ENCODE results near the gene AMT. TPM values are rescaled to one million over a fixed set of nuclear protein-coding genes. Genes with fewer than 3 reads are reported as not detected.
A peak's percentile ranks its signal among the peaks of the same experiment; 100 is the strongest.

Gene AMT
- total and polyA plus RNA-seq, 4 experiments from 2014 or later = 0.15 to 7.6 (median 3.6) TPM

DNA sequence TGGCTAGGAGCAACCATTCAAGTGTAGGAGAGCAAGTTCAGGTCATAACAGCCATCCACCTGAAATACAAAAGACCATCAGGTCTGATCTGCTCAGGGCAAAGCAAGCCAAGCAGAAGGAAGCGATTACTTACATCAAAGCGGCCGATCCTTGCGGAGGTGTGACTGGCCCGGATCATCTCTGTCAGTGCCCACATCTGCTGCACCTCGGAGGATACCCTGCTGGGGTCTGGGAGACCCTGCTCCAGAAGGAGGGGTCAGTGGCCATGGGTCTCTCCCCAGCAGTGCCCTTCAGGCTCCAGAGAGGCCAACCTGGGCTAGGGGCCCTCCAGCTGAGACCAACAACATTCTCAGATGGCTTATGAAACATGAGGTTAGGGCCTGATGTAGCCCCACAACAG is 2.5 kb upstream of the AMT start:
- Mint-ChIP-seq H3K4me3 (peak overlapping the region in 1 of 8 donors; percentile 31), H3K27ac (peak overlapping the region in 6 of 7 donors; percentile 10 to 84 (median 58))

DNA sequence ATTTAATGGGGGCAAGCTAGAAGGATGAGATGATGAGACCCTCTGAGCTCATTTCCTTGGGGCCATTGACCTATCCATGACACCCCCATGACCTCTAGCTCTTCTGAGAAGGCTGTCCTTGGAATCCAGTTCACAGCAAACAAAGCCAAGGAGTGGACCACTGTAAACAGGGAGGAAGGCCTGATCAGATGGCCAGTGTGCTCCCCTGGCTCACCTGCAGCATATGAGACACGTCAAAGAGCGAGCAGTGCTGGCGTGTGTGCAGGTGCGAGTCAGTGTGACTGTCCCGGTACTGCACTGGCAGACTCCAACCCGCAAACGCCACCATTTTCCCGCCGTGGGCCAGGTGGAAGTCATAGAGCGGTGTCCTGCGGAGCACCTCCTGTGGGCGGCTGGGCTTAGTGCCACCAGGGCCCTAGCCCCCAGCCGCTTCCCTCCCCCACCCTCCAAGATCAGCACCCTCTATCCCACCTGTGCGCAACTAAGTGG is 339 bp downstream of the AMT start:
- Histone ChIP-seq H3K4me3 (ENCODE audit: low read length in 2 of 2) (no peak overlapping the region), H3K27ac (ENCODE audit: low read depth, low read length) (no peak overlapping the region), H3K9me3 (ENCODE audit: control insufficient read depth in 1 of 2, low read length in 2 of 2) (no peaks in the 10 kb centered on the region), H3K27me3 (ENCODE audit: insufficient read depth, low read length) (no peaks in the 10 kb centered on the region), H3K36me3 (ENCODE audit: insufficient read depth, low read length) (peaks cover 5% of the 10 kb centered on the region), H3K4me1 (ENCODE audit: insufficient read depth, low read length) (peaks cover 20% of the 10 kb centered on the region)
- Mint-ChIP-seq H3K9me3 (no peaks in the 10 kb centered on the region), H3K4me3 (no peak overlapping the region), H3K36me3 (peaks cover 10 to 15% of the 10 kb centered on the region in 2 donors), H3K27me3 (no peaks in the 10 kb centered on the region), H3K27ac (peak overlapping the region in 1 of 7 donors; percentile 15), H3K4me1 (peaks cover 24 to 56% (median 38%) of the 10 kb centered on the region in 4 donors)
- intact Hi-C loops (cut with micrococcal nuclease) = no loop called here
- no peak for DNase-seq
- ChIA-PET CTCF (ENCODE audit: partially characterized antibody) (interaction anchor here (3.7 kb wide), 1 partner anchor 27 kb away, joined by 11 read pairs; no protein-coding TSS in a partner anchor), POLR2A (ENCODE audit: partially characterized antibody) (interaction anchor here (0.5 to 4.0 kb wide), 3 partner anchors 10 to 383 kb away, joined by 3 to 23 read pairs (median 4); partner anchors contain the start of genes RHOA, TCTA and USP4)

More for the DNA sequence above, 2.5 kb upstream of the AMT start:
- peaks cover 10 to 14% of the 10 kb centered on the region in 2 donors for H3K36me3 Mint-ChIP-seq
- no peaks in the 10 kb centered on the region for H3K27me3 ChIP-seq (ENCODE audit: insufficient read depth, low read length)
- peaks cover 13 to 47% (median 31%) of the 10 kb centered on the region in 4 donors for H3K4me1 Mint-ChIP-seq
- no peak overlapping the region for H3K27ac ChIP-seq (ENCODE audit: low read depth, low read length)
- no peak overlapping the region for H3K4me3 ChIP-seq (ENCODE audit: low read length in 2 of 2)
- H3K27me3 Mint-ChIP-seq = no peaks in the 10 kb centered on the region
- POLR2A ChIA-PET (ENCODE audit: partially characterized antibody) = interaction anchor here (1.6 to 2.0 kb wide), 3 partner anchors 9 to 85 kb away, joined by 5 to 14 read pairs (median 14); partner anchors contain the start of genes RHOA, TCTA and USP4
- H3K9me3 Mint-ChIP-seq = no peaks in the 10 kb centered on the region
- CTCF ChIA-PET (ENCODE audit: partially characterized antibody) = interaction anchor here (1.8 kb wide), 1 partner anchor 9 kb away, joined by 9 read pairs; no protein-coding TSS in a partner anchor
- H3K9me3 ChIP-seq (ENCODE audit: control insufficient read depth in 1 of 2, low read length in 2 of 2) = no peaks in the 10 kb centered on the region
- H3K36me3 ChIP-seq (ENCODE audit: insufficient read depth, low read length) = peaks cover 5% of the 10 kb centered on the region
- peaks cover 19% of the 10 kb centered on the region for H3K4me1 ChIP-seq (ENCODE audit: insufficient read depth, low read length)
- intact Hi-C loops (cut with micrococcal nuclease) = no loop called here
- no peak for DNase-seq

DNA sequence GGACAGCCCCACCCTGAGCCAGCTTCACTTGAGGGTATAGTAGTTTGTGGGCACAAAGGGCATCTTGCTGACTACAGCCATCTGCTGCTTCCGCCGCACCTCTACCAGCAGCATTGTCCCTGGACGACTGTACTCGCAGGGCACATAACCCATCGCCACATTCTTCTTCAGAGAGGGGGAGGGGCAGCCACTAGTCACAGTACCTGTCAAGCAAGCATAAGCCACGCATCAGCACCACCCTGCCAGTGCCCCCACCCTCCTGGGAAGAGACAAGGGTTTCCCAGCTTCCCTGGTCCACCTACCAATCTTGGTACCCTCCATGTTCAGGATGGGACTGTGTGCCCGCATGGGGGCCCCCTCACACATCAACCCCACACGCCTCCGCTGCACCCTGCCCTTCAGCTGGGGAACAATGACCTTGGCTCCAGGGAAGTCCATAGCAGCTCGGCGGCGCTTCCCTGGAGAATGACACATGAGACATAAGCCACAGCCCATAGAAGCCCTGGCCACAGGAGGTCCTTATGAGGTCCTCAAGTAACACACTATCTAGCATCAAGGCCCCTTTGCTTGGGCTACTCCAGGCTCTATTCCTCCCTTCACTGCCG is 4.7 kb downstream of the AMT start:
- no peak overlapping the region for H3K4me3 ChIP-seq (ENCODE audit: low read length in 2 of 2)
- H3K4me3 Mint-ChIP-seq = peak overlapping the region in 7 of 8 donors; percentile 4 to 90 (median 45)
- no peaks in the 10 kb centered on the region for H3K9me3 Mint-ChIP-seq

DNA sequence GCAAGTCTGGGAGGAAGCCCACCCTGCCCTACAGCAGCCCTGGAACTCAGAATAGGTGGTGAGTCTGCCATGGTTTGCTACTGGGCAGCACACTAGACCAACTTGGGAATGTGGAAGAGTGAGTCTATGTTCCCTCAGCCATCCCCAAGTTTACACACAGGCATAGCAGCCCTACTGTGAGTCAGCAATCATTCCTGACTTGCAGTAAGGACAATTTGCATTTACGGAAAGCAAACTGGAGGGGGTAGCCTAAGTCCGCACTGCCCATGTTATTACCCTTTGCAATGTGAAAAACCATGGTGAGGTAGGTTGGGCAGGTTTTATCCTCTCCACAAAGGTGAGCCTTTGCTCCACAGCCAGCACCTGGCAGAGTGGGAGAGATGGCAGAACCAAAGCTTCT is 5.4 kb downstream of the AMT start:
- H3K4me1 ChIP-seq (ENCODE audit: insufficient read depth, low read length) = peaks cover 56% of the 10 kb centered on the region
- DNase-seq = no peak
- H3K36me3 ChIP-seq (ENCODE audit: insufficient read depth, low read length) = peaks cover 5% of the 10 kb centered on the region
- peak overlapping the region; percentile 78 for H3K27ac ChIP-seq (ENCODE audit: low read depth, low read length)
- H3K27me3 Mint-ChIP-seq = no peaks in the 10 kb centered on the region
- peaks cover 43 to 77% (median 60%) of the 10 kb centered on the region in 4 donors for H3K4me1 Mint-ChIP-seq
- peak overlapping the region in 1 of 2 donors; percentile 37 for H3K4me3 ChIP-seq (ENCODE audit: low read length in 2 of 2)
- peak overlapping the region; percentile 93 to 99 (median 96) for H3K27ac Mint-ChIP-seq
- peak overlapping the region; percentile 67 to 90 (median 80) for H3K4me3 Mint-ChIP-seq
- H3K27me3 ChIP-seq (ENCODE audit: insufficient read depth, low read length) = no peaks in the 10 kb centered on the region
- intact Hi-C loops (cut with micrococcal nuclease) = loop anchor here (1.0 to 10.0 kb wide), 3 partner anchors 12 to 518 kb away; partner anchors contain the start of genes APEH and NICN1
- no peaks in the 10 kb centered on the region for H3K9me3 ChIP-seq (ENCODE audit: control insufficient read depth in 1 of 2, low read length in 2 of 2)
- peaks cover 3 to 22% of the 10 kb centered on the region in 2 donors for H3K36me3 Mint-ChIP-seq
- CTCF ChIA-PET (ENCODE audit: partially characterized antibody) = interaction anchor here (0.6 to 3.4 kb wide), 10 partner anchors 9 to 246 kb away, joined by 3 to 46 read pairs (median 6); partner anchors contain the start of genes KLHDC8B, NICN1 and USP4
- POLR2A ChIA-PET (ENCODE audit: partially characterized antibody) = interaction anchor here (0.7 to 7.6 kb wide), 13 partner anchors 9 to 396 kb away, joined by 3 to 179 read pairs (median 12); partner anchors contain the start of genes DAG1, GPX1, IMPDH2 and NICN1
- H3K9me3 Mint-ChIP-seq = peaks cover 0 to 2% (median 0%) of the 10 kb centered on the region in 8 donors

More for the DNA sequence above, 4.7 kb downstream of the AMT start:
- POLR2A ChIA-PET (ENCODE audit: partially characterized antibody) = interaction anchor here (1.2 to 7.6 kb wide), 7 partner anchors 8 to 78 kb away, joined by 5 to 179 read pairs (median 14); partner anchors contain the start of genes GPX1, NICN1 and USP4
- H3K4me1 Mint-ChIP-seq = peaks cover 41 to 71% (median 57%) of the 10 kb centered on the region in 4 donors
- H3K9me3 ChIP-seq (ENCODE audit: control insufficient read depth in 1 of 2, low read length in 2 of 2) = no peaks in the 10 kb centered on the region
- H3K27me3 Mint-ChIP-seq = no peaks in the 10 kb centered on the region
- H3K36me3 ChIP-seq (ENCODE audit: insufficient read depth, low read length) = peaks cover 5% of the 10 kb centered on the region
- peaks cover 3 to 19% of the 10 kb centered on the region in 2 donors for H3K36me3 Mint-ChIP-seq
- peak overlapping the region; percentile 80 to 96 (median 91) for H3K27ac Mint-ChIP-seq
- DNase-seq = no peak
- CTCF ChIA-PET (ENCODE audit: partially characterized antibody) = interaction anchor here (0.5 to 3.4 kb wide), 5 partner anchors 11 to 503 kb away, joined by 3 to 46 read pairs (median 7); partner anchors contain the start of gene NICN1
- no peaks in the 10 kb centered on the region for H3K27me3 ChIP-seq (ENCODE audit: insufficient read depth, low read length)
- intact Hi-C loops (cut with micrococcal nuclease) = loop anchor here (10.0 kb wide), 2 partner anchors 257 to 517 kb away; partner anchors contain the start of gene APEH
- H3K27ac ChIP-seq (ENCODE audit: low read depth, low read length) = peak overlapping the region; percentile 78
- peaks cover 53% of the 10 kb centered on the region for H3K4me1 ChIP-seq (ENCODE audit: insufficient read depth, low read length)

DNA sequence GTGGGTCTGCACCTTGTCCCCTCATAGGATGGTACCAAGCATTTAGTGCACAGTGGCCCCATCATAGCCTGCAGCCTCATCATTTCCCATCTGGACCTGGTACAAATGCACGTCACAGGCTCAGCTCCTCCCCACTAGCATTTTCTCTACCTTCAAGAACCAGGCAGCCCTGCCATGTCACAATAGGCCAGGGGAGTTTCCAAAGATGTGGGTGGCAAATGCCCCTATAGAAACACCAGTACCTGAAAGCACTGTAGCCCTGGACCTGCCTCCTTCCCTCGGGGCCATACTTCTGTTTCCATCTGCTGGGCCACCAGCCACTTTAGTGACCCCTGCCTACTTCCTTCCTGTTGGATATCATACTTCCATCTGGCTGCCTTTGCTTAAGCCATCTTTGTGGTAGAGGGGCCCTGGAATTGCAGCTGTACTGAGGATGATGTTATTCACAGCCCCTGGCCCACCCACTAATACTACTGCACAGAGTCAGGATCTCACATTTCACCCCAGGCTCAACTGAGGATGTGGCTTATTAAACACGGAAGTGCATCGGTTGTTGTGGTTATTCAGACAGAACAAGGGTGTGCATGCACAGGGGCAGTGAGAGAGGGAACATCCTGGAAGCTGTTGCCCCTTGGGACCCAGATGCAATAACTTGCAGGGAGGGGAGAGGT is 6.2 kb downstream of the AMT start:
- ChIA-PET POLR2A (ENCODE audit: partially characterized antibody) (interaction anchor here (0.7 to 7.6 kb wide), 14 partner anchors 8 to 395 kb away, joined by 3 to 179 read pairs (median 11); partner anchors contain the start of genes AMIGO3, DAG1, GPX1 and IMPDH2), CTCF (ENCODE audit: partially characterized antibody) (interaction anchor here (0.8 to 3.4 kb wide), 16 partner anchors 10 to 255 kb away, joined by 3 to 46 read pairs (median 5); partner anchors contain the start of genes DAG1, GPX1, KLHDC8B and NICN1)
- Histone ChIP-seq H3K4me3 (ENCODE audit: low read length in 2 of 2) (peak overlapping the region in 1 of 2 donors; percentile 37), H3K27ac (ENCODE audit: low read depth, low read length) (peak overlapping the region; percentile 78), H3K9me3 (ENCODE audit: control insufficient read depth in 1 of 2, low read length in 2 of 2) (no peaks in the 10 kb centered on the region), H3K27me3 (ENCODE audit: insufficient read depth, low read length) (no peaks in the 10 kb centered on the region), H3K4me1 (ENCODE audit: insufficient read depth, low read length) (peaks cover 56% of the 10 kb centered on the region), H3K36me3 (ENCODE audit: insufficient read depth, low read length) (peaks cover 5% of the 10 kb centered on the region)
- DNase-seq = peak; percentile 68 to 96 (median 74)
- peak overlapping the region; percentile 93 to 99 (median 96) for H3K27ac Mint-ChIP-seq
- H3K4me1 Mint-ChIP-seq = peaks cover 43 to 76% (median 60%) of the 10 kb centered on the region in 4 donors
- peaks cover 0 to 2% (median 0%) of the 10 kb centered on the region in 8 donors for H3K9me3 Mint-ChIP-seq
- H3K27me3 Mint-ChIP-seq = no peaks in the 10 kb centered on the region
- intact Hi-C loops (cut with micrococcal nuclease) = loop anchor here (1.0 to 10.0 kb wide), 4 partner anchors 13 to 519 kb away; partner anchors contain the start of genes APEH and NICN1
- H3K4me3 Mint-ChIP-seq = peak overlapping the region; percentile 67 to 90 (median 80)
- H3K36me3 Mint-ChIP-seq = peaks cover 3 to 24% of the 10 kb centered on the region in 2 donors

DNA sequence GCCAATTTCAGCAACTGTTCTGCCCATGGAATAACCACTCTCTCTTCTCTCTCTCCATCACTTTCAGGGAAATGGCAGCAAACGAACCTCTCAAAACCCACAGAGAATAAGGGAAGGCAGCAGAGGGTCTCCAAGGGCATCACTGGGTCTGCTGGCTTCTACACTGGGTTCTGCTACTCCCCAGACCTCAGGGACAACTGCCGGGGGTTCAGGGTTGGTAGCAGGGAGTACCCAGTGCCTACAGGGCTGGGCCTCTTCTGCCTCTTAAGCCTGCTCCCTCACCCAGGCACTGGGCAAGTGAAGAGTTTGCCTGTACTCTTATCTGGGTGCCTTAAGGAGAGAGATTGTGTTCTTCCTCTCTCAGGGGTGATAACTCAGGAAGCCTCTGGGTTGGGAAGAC is 7.5 kb downstream of the AMT start:
- Mint-ChIP-seq H3K4me1 (peaks cover 46 to 83% (median 64%) of the 10 kb centered on the region in 4 donors), H3K36me3 (peaks cover 0 to 26% of the 10 kb centered on the region in 2 donors), H3K9me3 (peaks cover 0 to 2% (median 0%) of the 10 kb centered on the region in 8 donors), H3K4me3 (peak overlapping the region in 6 of 8 donors; percentile 15 to 52 (median 39)), H3K27me3 (no peaks in the 10 kb centered on the region), H3K27ac (peak overlapping the region; percentile 56 to 99 (median 95))
- H3K4me3 ChIP-seq (ENCODE audit: low read length in 2 of 2) = no peak overlapping the region
- no peaks in the 10 kb centered on the region for H3K9me3 ChIP-seq (ENCODE audit: control insufficient read depth in 1 of 2, low read length in 2 of 2)
- intact Hi-C loops (cut with micrococcal nuclease) = loop anchor here (1.0 to 10.0 kb wide), 4 partner anchors 35 to 727 kb away; partner anchors contain the start of genes APEH and NCKIPSD
- ChIA-PET CTCF (ENCODE audit: partially characterized antibody) (interaction anchor here (0.9 to 3.4 kb wide), 7 partner anchors 13 to 74 kb away, joined by 3 to 46 read pairs (median 12); partner anchors contain the start of genes NICN1 and USP4), POLR2A (ENCODE audit: partially characterized antibody) (interaction anchor here (0.6 to 7.6 kb wide), 4 partner anchors 11 to 75 kb away, joined by 3 to 179 read pairs (median 8); partner anchors contain the start of genes GPX1 and USP4)
- no peak for DNase-seq
- H3K27me3 ChIP-seq (ENCODE audit: insufficient read depth, low read length) = no peaks in the 10 kb centered on the region
- peak overlapping the region; percentile 78 for H3K27ac ChIP-seq (ENCODE audit: low read depth, low read length)
- H3K4me1 ChIP-seq (ENCODE audit: insufficient read depth, low read length) = peaks cover 66% of the 10 kb centered on the region
- no peaks in the 10 kb centered on the region for H3K36me3 ChIP-seq (ENCODE audit: insufficient read depth, low read length)

All from CD4-positive, alpha-beta memory T cell (primary cell).